ENCODE data around the gene DLX3.

Gene DLX3

GRCh38 chr17:49956780-49957179 is 38.2 kb downstream of the DLX3 start:
- no peak for DNase-seq

- DNase-seq, result no peak
These were observed 39.9 kb downstream of the DLX3 start for GRCh38 chr17:49955157-49955556.

DNA sequence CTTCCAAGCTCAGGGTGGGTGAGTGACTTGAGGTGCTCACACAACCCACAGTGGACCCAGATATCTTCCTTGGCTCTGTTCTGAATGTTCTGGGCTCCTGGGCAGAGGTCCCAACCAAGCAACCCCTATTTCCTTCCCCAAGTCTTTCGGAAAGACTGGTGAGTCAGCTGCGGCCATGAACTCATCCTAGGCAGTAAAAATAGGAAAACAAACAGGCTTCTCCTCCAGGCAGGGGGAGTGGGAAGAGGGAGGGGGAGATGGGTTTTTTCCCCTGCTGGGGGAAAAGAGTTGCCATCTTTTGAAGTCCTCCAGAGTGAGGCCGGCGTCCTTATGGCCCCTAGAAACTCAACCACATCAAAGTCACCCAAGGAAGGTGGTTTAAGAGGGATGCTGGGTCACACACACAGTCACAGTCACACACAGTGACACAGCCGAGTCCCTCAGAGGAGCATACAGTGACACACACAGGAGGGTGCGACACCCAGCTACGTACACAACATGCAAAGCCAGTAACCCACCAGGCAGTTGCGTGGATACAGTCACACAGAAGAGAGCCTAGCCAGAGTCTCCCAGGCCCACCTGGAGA is 42.0 kb downstream of the DLX3 start:
- no peak for DNase-seq

DNA sequence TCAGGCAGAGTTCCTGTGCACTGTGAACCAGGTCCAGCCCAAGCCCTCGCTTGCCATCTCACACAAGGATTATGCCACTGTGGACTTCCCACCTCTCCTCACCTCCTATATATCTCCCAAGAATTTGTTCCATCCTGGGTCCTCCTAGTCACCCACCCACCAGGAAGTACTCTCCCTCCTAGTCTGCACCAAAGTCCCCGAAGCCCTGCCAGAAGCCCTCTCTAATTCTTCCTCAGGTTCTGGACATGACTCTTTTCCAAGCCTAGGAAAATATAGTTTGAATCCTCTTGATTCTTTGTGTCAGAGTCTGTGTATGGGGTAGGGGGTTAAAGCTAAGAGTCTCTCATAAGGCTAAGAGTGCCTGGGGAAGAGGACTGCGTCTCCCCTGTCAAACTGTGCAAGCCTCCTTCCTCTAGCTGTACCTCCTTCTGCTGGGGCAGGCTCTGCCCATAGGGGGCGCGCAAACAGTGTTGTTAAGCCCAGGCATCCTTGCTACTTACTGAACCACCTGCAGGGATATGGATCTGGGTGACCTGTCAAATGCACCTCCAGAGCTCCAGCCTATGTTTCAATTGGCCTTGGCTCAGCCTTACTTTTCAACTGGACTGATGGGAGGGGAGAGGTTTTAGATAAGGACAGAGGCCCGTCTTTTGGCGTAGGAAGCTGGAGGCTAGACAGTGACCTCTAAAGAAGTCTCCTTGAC is 42.7 kb downstream of the DLX3 start:
- peak; percentile 61 to 77 (median 75) for DNase-seq

DNA sequence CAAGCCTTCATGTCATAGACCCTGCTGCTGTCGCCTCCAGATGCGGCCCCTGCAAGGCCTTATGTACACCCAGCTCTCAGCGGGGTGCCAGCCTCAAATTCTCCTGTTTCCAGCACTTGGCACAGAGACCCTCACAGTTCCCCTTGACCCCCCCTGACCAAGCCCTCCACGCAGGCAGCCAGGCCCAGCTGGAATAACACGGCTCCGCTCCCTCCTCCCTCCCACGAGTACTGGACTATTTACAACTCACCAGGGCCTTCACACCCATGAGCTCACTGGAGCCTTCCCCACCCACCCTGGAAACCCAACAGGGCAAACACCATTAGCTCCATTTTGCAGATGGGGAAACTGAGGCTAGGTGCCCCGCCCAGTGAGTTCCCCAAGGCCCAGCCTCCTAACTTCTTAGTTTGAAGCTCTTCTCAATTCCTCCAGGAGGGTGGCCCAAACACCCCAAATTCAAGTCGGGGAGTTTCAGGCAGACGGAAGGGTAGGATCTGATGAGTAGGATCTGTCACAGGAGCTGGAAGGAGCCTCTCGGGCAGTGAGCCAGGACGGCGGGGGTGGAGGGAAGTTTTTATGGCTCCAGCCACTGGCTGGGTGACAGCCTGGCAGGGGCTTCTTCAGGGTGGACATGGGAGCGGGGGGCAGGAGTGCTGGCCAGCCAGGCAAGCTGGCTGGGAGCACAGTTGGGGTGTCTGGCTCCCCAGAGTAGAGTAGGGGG is 43.5 kb downstream of the DLX3 start:
- no peak for DNase-seq

GRCh38 chr17:49949634-49950033 is 45.4 kb downstream of the DLX3 start:
- no peak for DNase-seq

DNA sequence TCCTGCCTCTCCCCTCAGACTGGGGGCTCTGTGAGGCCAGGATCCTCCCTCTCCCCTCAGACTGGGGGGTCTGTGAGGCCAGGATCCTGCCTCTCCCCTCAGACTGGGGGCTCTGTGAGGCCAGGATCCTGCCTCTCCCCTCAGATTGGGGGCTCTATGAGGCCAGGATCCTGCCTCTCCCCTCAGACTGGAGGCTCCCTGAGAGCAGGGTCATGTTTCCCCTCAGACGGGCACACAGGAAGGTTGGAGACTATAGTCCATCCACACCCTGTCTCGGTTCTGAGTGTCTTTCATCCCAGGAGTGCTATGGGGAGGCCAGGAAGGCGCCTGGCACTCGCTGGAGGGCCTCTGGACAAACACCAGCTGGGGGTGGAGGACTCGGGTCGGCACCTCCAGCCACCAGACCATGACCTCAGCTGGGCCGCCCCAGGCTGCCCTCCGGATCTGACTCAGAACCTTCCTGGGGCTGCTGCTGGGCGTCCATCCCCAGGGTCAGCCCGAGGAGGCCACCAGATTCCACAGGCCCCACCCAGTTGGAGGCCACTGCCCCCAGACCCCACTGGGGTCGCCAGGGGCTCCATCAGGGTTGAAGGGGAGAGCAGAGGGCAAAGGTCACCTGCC is 48.0 kb downstream of the DLX3 start:
- no peak for DNase-seq

- no peak for DNase-seq
These were observed 48.8 kb downstream of the DLX3 start for GRCh38 chr17:49946208-49946607.

DNA sequence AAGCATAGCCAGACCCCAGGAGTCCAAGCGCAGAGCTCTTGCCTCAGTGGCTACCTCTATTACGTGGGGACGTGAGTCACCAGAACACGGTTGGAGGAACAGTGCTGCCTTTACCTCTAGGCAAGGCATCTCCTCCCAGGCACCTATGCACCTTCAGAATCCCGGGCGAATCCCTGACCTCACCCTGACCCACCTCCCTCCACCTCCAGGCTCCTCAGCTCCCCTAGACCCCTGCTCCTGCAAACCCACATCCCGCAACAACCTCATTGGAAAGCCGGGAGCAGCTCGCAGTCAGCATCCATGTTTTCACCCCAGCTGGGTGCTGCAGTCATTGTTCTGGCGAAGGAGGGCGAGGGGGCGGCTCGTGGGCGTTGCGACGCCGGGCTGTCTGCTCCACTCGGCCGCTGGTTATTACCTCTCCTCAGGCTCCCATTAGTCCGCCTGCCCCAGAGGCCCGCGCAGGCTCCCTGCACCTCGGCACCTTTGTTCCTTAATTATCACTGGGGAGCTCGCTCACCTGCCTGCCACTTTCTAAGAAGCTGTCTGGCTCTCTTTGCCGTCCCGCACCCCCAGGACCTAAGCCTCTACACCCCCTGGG is 50.7 kb downstream of the DLX3 start:
- peak in 2 of 3 experiments; percentile 88 to 95 for DNase-seq

- DNase-seq, result no peak
These were observed 52.1 kb downstream of the DLX3 start for GRCh38 chr17:49942947-49943346.

GRCh38 chr17:49941427-49941826 is 53.6 kb downstream of the DLX3 start:
- no peak for DNase-seq
